Osteoblast (primary cell): ENCODE results near the gene CYB5R4. TPM values are rescaled to one million over a fixed set of nuclear protein-coding genes. Genes with fewer than 3 reads are reported as not detected.
"Not testable (repeated sequence)": the region's sequence is repeated elsewhere in the genome, so short reads cannot be mapped to it uniquely, and the experiment has no call there.

Source experiments
- DNase-seq: peaks from one replicate; pipeline ENCODE4 v3.0.0; 2011; ENCODE audit warnings: low spot score, mixed read lengths; ENCODE audit not compliant: insufficient read length; ENCODE audit errors: missing footprints
- H2AFZ ChIP-seq: 2 replicates; pipeline ENCODE4 v1.6.0; 2011; ENCODE audit warnings: mild to moderate bottlenecking, low read length
- H3K27ac ChIP-seq: 2 replicates; pipeline ENCODE4 v1.5.1; 2011; ENCODE audit warnings: mild to moderate bottlenecking, low read depth, low read length, moderate library complexity
- H3K27me3 ChIP-seq: 2 replicates; pipeline ENCODE4 v1.6.0; 2012; ENCODE audit warnings: mild to moderate bottlenecking, control low read depth, inconsistent platforms, low read length, moderate library complexity; ENCODE audit not compliant: insufficient read depth
- H3K36me3 ChIP-seq: 2 replicates; pipeline ENCODE4 v1.5.1; 2011; ENCODE audit warnings: mild to moderate bottlenecking, low read length, control low read depth, moderate library complexity; ENCODE audit not compliant: insufficient read depth
- H3K4me1 ChIP-seq: 2 replicates; pipeline ENCODE4 v1.5.1; 2011; ENCODE audit warnings: mild to moderate bottlenecking, low read length, control low read depth, moderate library complexity; ENCODE audit not compliant: insufficient read depth
- H3K4me2 ChIP-seq: 2 replicates; pipeline ENCODE4 v1.6.0; 2011; ENCODE audit warnings: mild to moderate bottlenecking, low read length; ENCODE audit not compliant: insufficient read depth
- H3K4me3 ChIP-seq: fragments of 200-600 bp; sonication (generic); 3 replicates; pipeline ENCODE4 v1.5.1; 2012; ENCODE audit warnings: mild to moderate bottlenecking, low read length, inconsistent platforms; ENCODE audit not compliant: insufficient read depth
- H3K79me2 ChIP-seq: 2 replicates; pipeline ENCODE4 v1.6.0; 2012; ENCODE audit warnings: mild to moderate bottlenecking, low read length, control low read depth, inconsistent platforms; ENCODE audit not compliant: insufficient read depth
- H3K9me3 ChIP-seq: 2 replicates; pipeline ENCODE4 v1.5.1; 2011; ENCODE audit warnings: low read depth, low read length, control low read depth
- H4K20me1 ChIP-seq: 2 replicates; pipeline ENCODE4 v1.6.0; 2012; ENCODE audit warnings: mild to moderate bottlenecking, low read length, control low read depth; ENCODE audit not compliant: insufficient read depth
- total RNA-seq: library from RNA; depleted of rRNA; stranded (reverse); fragments of >200 nt; gene quantifications from 2 replicates; pipeline ENCODE4 v1.2.3, GENCODE V29; 2012
- TF ChIP-seq, protein P1 (sequence below): IDR thresholded peaks from 2 replicates; pipeline ENCODE4 v1.5.1; 2011; ENCODE audit warnings: mild to moderate bottlenecking, low read depth, low read length, moderate library complexity; ENCODE audit errors: extremely low read depth

The CYB5R4 gene
- total RNA-seq, 1 donor, result 6.9 TPM

- Histone ChIP-seq H3K36me3 (peaks cover 9% of the 10 kb centered on the region), H3K4me2 (no peak overlapping the region), H3K79me2 (no peaks in the 10 kb centered on the region), H3K27ac (no peak overlapping the region), H3K9me3 (no peaks in the 10 kb centered on the region), H3K4me1 (no peaks in the 10 kb centered on the region), H2AFZ (no peak overlapping the region), H4K20me1 (no peaks in the 10 kb centered on the region), H3K4me3 (no peak overlapping the region), H3K27me3 (no peaks in the 10 kb centered on the region)
- no peak for DNase-seq
- TF ChIP-seq, protein P1, sequence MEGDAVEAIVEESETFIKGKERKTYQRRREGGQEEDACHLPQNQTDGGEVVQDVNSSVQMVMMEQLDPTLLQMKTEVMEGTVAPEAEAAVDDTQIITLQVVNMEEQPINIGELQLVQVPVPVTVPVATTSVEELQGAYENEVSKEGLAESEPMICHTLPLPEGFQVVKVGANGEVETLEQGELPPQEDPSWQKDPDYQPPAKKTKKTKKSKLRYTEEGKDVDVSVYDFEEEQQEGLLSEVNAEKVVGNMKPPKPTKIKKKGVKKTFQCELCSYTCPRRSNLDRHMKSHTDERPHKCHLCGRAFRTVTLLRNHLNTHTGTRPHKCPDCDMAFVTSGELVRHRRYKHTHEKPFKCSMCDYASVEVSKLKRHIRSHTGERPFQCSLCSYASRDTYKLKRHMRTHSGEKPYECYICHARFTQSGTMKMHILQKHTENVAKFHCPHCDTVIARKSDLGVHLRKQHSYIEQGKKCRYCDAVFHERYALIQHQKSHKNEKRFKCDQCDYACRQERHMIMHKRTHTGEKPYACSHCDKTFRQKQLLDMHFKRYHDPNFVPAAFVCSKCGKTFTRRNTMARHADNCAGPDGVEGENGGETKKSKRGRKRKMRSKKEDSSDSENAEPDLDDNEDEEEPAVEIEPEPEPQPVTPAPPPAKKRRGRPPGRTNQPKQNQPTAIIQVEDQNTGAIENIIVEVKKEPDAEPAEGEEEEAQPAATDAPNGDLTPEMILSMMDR, result no peak
These were observed 61.8 kb downstream of the CYB5R4 start for GRCh38 chr6:83921315-83921714.

DNA sequence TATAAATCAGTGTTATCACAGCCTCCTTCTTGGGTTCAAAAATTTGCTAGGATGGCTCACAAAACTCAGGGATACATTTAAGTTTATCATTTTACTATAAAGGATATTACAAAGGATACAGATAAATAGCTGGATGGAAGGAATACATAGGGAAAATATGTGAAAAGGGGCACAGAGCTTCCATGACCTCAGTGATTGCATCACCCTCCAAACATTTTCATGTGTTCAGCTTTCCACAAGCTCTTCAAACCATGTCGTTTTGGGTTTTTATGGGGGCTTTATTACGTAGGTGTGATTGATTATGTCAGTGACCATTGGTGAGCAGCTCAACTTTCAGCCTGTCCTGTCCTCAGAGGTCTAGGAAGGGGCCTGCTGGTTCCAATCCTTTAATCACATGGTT is 68.0 kb downstream of the CYB5R4 start:
- TF ChIP-seq, protein P1, result no peak
- Histone ChIP-seq H3K36me3 (peaks cover 14% of the 10 kb centered on the region), H3K79me2 (no peaks in the 10 kb centered on the region), H3K27ac (no peak overlapping the region), H3K4me1 (peaks cover 11% of the 10 kb centered on the region), H4K20me1 (no peaks in the 10 kb centered on the region), H2AFZ (no peak overlapping the region), H3K4me2 (no peak overlapping the region), H3K9me3 (no peaks in the 10 kb centered on the region), H3K4me3 (no peak overlapping the region), H3K27me3 (no peaks in the 10 kb centered on the region)
- DNase-seq, result no peak

- Histone ChIP-seq H3K4me1 (peaks cover 11% of the 10 kb centered on the region), H3K36me3 (peaks cover 14% of the 10 kb centered on the region), H3K4me3 (no peak overlapping the region), H2AFZ (no peak overlapping the region), H3K79me2 (no peaks in the 10 kb centered on the region), H3K4me2 (no peak overlapping the region), H4K20me1 (no peaks in the 10 kb centered on the region), H3K27ac (no peak overlapping the region), H3K27me3 (no peaks in the 10 kb centered on the region), H3K9me3 (no peaks in the 10 kb centered on the region)
- TF ChIP-seq, protein P1, result no peak
- DNase-seq, result no peak
These were observed 68.8 kb downstream of the CYB5R4 start for GRCh38 chr6:83928286-83928685.

DNA sequence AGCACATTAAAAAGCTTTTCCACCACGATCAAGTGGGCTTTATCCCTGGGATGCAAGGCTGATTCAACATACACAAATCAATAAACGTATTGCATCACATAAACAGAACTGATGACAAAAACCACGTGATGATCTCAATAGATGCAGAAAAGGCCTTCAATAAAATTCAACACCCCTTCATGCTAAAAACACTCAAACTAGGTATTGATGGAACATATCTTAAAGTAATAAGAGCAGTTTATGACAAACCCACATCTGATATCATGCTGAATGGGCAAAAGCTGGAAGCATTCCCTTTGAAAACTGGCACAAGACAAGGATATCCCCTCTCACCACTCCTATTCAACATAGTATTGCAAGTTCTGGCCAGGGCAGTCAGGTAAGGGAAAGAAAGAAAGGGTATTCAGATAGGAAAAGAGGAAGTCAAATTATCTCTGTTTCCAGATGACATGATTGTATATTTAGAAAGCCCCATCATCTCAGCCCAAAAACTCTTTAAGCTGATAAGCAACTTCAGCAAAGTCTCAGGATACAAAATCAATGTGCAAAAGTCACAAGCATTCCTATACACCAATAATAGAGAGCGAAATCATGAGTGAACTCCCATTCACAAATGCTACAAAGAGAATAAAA is 86.8 kb downstream of the CYB5R4 start:
- not testable (repeated sequence) for H3K4me3 ChIP-seq, H3K4me2 ChIP-seq, DNase-seq, H3K9me3 ChIP-seq, H3K27ac ChIP-seq, H2AFZ ChIP-seq, H3K36me3 ChIP-seq, H4K20me1 ChIP-seq, H3K79me2 ChIP-seq, H3K4me1 ChIP-seq, H3K27me3 ChIP-seq

- not testable (repeated sequence) for DNase-seq, H3K4me2 ChIP-seq, H4K20me1 ChIP-seq, H3K79me2 ChIP-seq, H3K9me3 ChIP-seq, H3K27ac ChIP-seq, H3K27me3 ChIP-seq, H3K4me3 ChIP-seq, H3K36me3 ChIP-seq, H3K4me1 ChIP-seq, H2AFZ ChIP-seq
These were observed 88.5 kb downstream of the CYB5R4 start for GRCh38 chr6:83947983-83948382.
